HEK293T (cell line): ENCODE results near the gene GDF10.

Experiments
- CTCF ChIA-PET: fragments of 350-600 bp; formaldehyde crosslinking; extraction: SDS; loops from one replicate; lab custom pipeline; 2021; ENCODE audit warnings: antibody characterized with exemption, inconsistent platforms; lab: Yijun Ruan, JAX
- POLR2A ChIA-PET: fragments of 350-600 bp; formaldehyde crosslinking; extraction: SDS; loops from one replicate; lab custom pipeline; 2020; ENCODE audit warnings: antibody characterized with exemption, inconsistent platforms; lab: Yijun Ruan, JAX
- DNase-seq: peaks from one replicate; pipeline ENCODE4 v3.0.0; 2012; ENCODE audit warnings: mixed read lengths; ENCODE audit errors: extremely low spot score
- ARNT ChIP-seq: fragments of 450-650 bp; IDR thresholded peaks from 2 replicates; pipeline ENCODE4 v1.6.1; 2017; ENCODE audit warnings: mild to moderate bottlenecking
- BHLHE40 ChIP-seq: fragments of 450-650 bp; IDR thresholded peaks from 2 replicates; pipeline ENCODE4 v1.6.1; 2016; ENCODE audit warnings: mild to moderate bottlenecking, moderate library complexity, borderline replicate concordance
- CTBP1 ChIP-seq: fragments of 450-650 bp; IDR thresholded peaks from 2 replicates; pipeline ENCODE4 v1.6.1; 2016; ENCODE audit warnings: borderline replicate concordance
- ELF4 ChIP-seq: fragments of 450-650 bp; IDR thresholded peaks from 2 replicates; pipeline ENCODE4 v1.6.1; 2017; ENCODE audit warnings: antibody characterized with exemption
- FOXA1 ChIP-seq: fragments of 450-650 bp; IDR thresholded peaks from 2 replicates; pipeline ENCODE4 v1.6.1; 2016; ENCODE audit warnings: mild to moderate bottlenecking
- FOXK2 ChIP-seq: fragments of 450-650 bp; IDR thresholded peaks from 2 replicates; pipeline ENCODE4 v1.6.1; 2016; ENCODE audit warnings: mild to moderate bottlenecking
- FOXM1 ChIP-seq: fragments of 450-650 bp; IDR thresholded peaks from 2 replicates; pipeline ENCODE4 v1.6.1; 2017; ENCODE audit warnings: mild to moderate bottlenecking, borderline replicate concordance
- HDGF ChIP-seq: fragments of 450-650 bp; IDR thresholded peaks from 2 replicates; pipeline ENCODE4 v1.6.1; 2017; ENCODE audit warnings: antibody characterized with exemption, borderline replicate concordance
- L3MBTL2 ChIP-seq: fragments of 450-650 bp; conservative IDR thresholded peaks from 2 replicates; pipeline ENCODE4 v1.6.1; 2016; ENCODE audit warnings: mild to moderate bottlenecking
- LEF1 ChIP-seq: fragments of 450-650 bp; IDR thresholded peaks from 2 replicates; pipeline ENCODE4 v1.6.1; 2017; ENCODE audit warnings: mild to moderate bottlenecking, borderline replicate concordance
- NFRKB ChIP-seq: fragments of 450-650 bp; IDR thresholded peaks from 2 replicates; pipeline ENCODE4 v1.6.1; 2016; ENCODE audit warnings: mild to moderate bottlenecking, moderate library complexity
- SP1 ChIP-seq: fragments of 450-650 bp; IDR thresholded peaks from 2 replicates; pipeline ENCODE4 v1.6.1; 2017
- SUZ12 ChIP-seq: fragments of 450-650 bp; IDR thresholded peaks from 2 replicates; pipeline ENCODE4 v1.6.1; 2016; ENCODE audit warnings: mild to moderate bottlenecking
- TARDBP ChIP-seq: fragments of 450-650 bp; IDR thresholded peaks from 2 replicates; pipeline ENCODE4 v1.6.1; 2016
- ZNF384 ChIP-seq: fragments of 450-650 bp; IDR thresholded peaks from 2 replicates; pipeline ENCODE4 v1.6.1; 2016
- TF ChIP-seq, protein P1 (sequence below): fragments of 450-650 bp; IDR thresholded peaks from 2 replicates; pipeline ENCODE4 v1.6.1; 2016

Gene GDF10

GRCh38 chr10:47260505-47261111 lies 39.4 kb upstream of the GDF10 start:
- DNase-seq, result no peak
- no peak for TF ChIP-seq ZNF384
- no peak for TF ChIP-seq SUZ12
- TF ChIP-seq BHLHE40, result no peak
- TF ChIP-seq FOXK2, result no peak
- no peak for TF ChIP-seq ELF4
- no peak for TF ChIP-seq HDGF
- no peak for TF ChIP-seq L3MBTL2
- no peak for TF ChIP-seq TARDBP
- TF ChIP-seq CTBP1, result no peak
- TF ChIP-seq FOXM1, result no peak
- ChIA-PET POLR2A (no interaction called here), CTCF (interaction anchor here (0.8 kb wide), 1 partner anchor 214 kb away, joined by 3 read pairs; no protein-coding TSS in a partner anchor)

GRCh38 chr10:47261121-47261520 lies 38.9 kb upstream of the GDF10 start:
- POLR2A ChIA-PET, result no interaction called here
- TF ChIP-seq, protein P1, sequence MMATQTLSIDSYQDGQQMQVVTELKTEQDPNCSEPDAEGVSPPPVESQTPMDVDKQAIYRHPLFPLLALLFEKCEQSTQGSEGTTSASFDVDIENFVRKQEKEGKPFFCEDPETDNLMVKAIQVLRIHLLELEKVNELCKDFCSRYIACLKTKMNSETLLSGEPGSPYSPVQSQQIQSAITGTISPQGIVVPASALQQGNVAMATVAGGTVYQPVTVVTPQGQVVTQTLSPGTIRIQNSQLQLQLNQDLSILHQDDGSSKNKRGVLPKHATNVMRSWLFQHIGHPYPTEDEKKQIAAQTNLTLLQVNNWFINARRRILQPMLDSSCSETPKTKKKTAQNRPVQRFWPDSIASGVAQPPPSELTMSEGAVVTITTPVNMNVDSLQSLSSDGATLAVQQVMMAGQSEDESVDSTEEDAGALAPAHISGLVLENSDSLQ, result no peak
- TF ChIP-seq TARDBP, result no peak
- TF ChIP-seq LEF1, result no peak
- no peak for TF ChIP-seq ELF4
- no peak for TF ChIP-seq BHLHE40
- TF ChIP-seq L3MBTL2, result no peak
- TF ChIP-seq FOXM1, result no peak
- no peak for TF ChIP-seq ARNT
- no peak for TF ChIP-seq SUZ12
- TF ChIP-seq HDGF, result no peak
- no peak for TF ChIP-seq NFRKB
- no peak for TF ChIP-seq FOXA1
- no peak for TF ChIP-seq FOXK2
- no peak for TF ChIP-seq CTBP1
- no peak for TF ChIP-seq ZNF384
- TF ChIP-seq SP1, result no peak
- DNase-seq, result no peak
- CTCF ChIA-PET, result no interaction called here

DNA sequence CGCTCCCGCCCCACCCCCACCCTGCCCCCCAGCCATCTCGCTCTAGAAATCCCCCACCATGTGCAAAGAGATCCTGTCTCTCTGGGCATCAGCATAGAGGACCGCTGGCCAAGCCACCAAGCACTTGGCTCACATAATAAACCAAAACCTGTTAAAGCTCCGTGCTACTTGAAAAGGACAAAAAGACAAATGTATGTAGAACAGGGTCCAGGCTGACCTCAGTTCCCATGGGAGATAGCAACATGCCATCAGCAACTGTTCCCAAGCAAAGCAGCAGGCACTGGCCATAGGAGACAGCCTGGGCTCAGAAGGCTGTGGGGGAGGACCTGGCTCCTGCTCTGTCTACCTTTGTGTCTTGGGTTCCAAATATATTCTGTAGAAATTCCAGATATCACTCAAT lies 38.4 kb upstream of the GDF10 start:
- TF ChIP-seq FOXM1, result no peak
- TF ChIP-seq LEF1, result no peak
- TF ChIP-seq, protein P1, result no peak
- no peak for TF ChIP-seq FOXA1
- no peak for TF ChIP-seq NFRKB
- TF ChIP-seq ELF4, result no peak
- TF ChIP-seq L3MBTL2, result no peak
- no peak for TF ChIP-seq TARDBP
- TF ChIP-seq HDGF, result no peak
- no peak for TF ChIP-seq ARNT
- ChIA-PET CTCF (no interaction called here), POLR2A (no interaction called here)
- no peak for DNase-seq

DNA sequence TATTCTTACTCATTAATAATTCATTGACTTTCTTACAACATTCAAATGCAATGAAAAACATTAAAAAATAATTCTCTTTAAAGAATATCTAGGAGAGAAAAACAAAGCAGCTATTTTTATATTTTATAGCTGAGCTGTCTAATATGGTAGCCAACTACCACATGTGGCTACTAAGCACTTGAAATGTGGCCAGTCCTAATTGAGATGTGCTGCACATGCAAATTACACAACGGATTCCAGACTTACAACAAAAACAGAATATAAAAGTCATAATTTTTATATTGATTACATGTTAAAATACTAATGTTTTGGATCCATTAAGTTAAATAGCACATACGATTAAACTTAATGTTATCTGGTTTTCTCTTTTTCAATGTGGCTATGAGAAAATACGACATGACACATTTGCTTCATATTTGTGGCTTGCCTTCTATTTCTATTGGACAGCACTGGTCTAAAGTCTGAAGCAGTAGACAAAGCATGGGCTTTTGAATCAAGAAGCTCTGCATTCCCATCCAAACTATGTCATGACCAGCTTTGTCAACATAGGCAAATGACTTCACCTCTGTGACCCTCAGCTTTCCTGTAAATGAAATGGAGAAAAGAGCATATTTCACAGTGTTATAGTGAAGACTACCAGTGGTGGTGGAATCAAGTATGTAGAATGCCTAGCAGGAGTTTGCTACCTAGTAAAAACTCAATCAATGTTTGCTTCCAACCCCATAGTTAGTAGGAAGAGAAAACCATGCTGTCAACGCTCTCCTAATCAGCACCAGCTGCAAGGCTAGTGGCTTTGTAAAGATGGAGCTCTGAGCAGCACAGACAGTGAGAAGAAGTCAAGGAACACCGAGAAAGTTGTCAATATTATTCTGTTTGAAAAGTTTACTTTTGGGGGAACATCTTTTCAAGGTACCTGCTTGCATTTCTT lies 37.1 kb upstream of the GDF10 start:
- ChIA-PET POLR2A (no interaction called here), CTCF (no interaction called here)
- TF ChIP-seq ARNT (no peak), CTBP1 (no peak), ELF4 (no peak), TARDBP (no peak), HDGF (no peak), LEF1 (no peak), L3MBTL2 (no peak), FOXA1 (no peak), SUZ12 (no peak), ZNF384 (no peak), FOXK2 (no peak), FOXM1 (no peak), SP1 (no peak), BHLHE40 (no peak), NFRKB (no peak)
- TF ChIP-seq, protein P1, result no peak
- no peak for DNase-seq

DNA sequence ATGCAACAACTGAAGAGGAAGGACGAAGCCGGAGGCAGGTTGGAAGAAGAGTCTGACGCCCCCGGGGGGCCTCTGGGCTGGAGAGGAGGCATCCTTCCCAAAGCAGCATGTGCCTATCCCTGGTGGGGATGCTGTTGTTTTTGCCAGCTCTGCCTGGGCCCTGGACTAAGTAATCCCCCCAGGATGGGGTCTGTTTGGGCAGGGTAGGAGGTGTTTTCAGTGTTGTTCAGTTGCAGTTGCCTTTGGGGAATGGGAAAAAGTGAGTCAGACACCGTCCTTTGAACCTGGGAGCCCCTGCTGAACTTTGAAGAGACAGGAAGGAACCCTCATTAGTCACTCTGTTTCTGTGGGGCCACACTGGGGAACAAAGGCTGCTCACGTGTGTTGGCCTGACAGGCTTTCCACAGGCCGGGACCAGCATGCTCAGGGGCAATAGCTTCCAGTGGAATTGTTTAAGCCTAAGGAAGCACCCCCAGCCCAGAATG lies 35.2 kb upstream of the GDF10 start:
- ChIA-PET POLR2A (no interaction called here), CTCF (no interaction called here)
- TF ChIP-seq FOXM1 (no peak), TARDBP (no peak), HDGF (no peak), NFRKB (no peak), CTBP1 (no peak), SUZ12 (no peak), FOXK2 (no peak), BHLHE40 (no peak), LEF1 (no peak), SP1 (no peak), FOXA1 (no peak), ARNT (no peak), ELF4 (no peak), ZNF384 (no peak), L3MBTL2 (no peak)
- TF ChIP-seq, protein P1, result no peak
- DNase-seq, result no peak
